Pancreas (tissue), 10 donors: ENCODE results near the gene DDC. TPM values are rescaled to one million over a fixed set of nuclear protein-coding genes. Genes with fewer than 3 reads are reported as not detected.
A peak's percentile ranks its signal among the peaks of the same experiment; 100 is the strongest.

Experiments
- ATAC-seq, 4 donors: fragments of 200-7000 bp; cut with Tn5 transposase; one replicate each; pipeline versions ENCODE4 v1.8.0 to v1.9.1; 2020; ENCODE audit warnings: mild to moderate bottlenecking in 4 of 4, moderate library complexity in 4 of 4
- DNase-seq, 6 donors: peaks; one replicate each; pipeline ENCODE4 v3.0.0-alpha.2; 2020
- FAIRE-seq: peaks from 2 replicates; lab custom pipeline; 2012; peaks lifted over from hg19 to GRCh38; lab: Jason Lieb, UNC
- H3K27ac ChIP-seq, 4 donors: fragments of 200-600 bp; sonication (generic); 1 replicate in 3 of 4; 2 replicates in 1 of 4; pipeline versions ENCODE4 v1.5.0 to v1.8.0; 2020
- H3K27me3 ChIP-seq, 4 donors: fragments of 200-600 bp; one replicate each; pipeline ENCODE4 v1.8.0; 2021
- H3K36me3 ChIP-seq, 3 donors: fragments of 200-600 bp; sonication (generic) in 1 of 3; one replicate each; pipeline versions ENCODE4 v1.5.0 to v1.8.0; 2020 to 2021
- H3K4me1 ChIP-seq, 3 donors: fragments of 200-600 bp; one replicate each; pipeline ENCODE4 v1.8.0; 2021
- H3K4me3 ChIP-seq, 4 donors: fragments of 200-600 bp; sonication (generic) in 2 of 4; one replicate each; pipeline versions ENCODE4 v1.5.0 to v1.8.0; 2020 to 2021
- H3K9me3 ChIP-seq, 4 donors: fragments of 200-600 bp; one replicate each; pipeline ENCODE4 v1.8.0; 2021
- WGBS, 2 donors: extraction: QIAGEN DNeasy Blood & Tissue Kit; methylation state at CpG; one replicate each; pipeline ENCODE4 v1.1.7; 2013; 5-methylcytosine and 5-hydroxymethylcytosine counted together
- intact Hi-C, 3 donors: fragments of 100-400 bp; cut with DNase I; formaldehyde crosslinking; loops; one replicate each; pipeline versions ENCODE4 v1.11.1 to v1.14.2; 2022
- polyA plus RNA-seq, 2 donors: library from polyadenylated mRNA; stranded (reverse); fragments of 200-250 nt; gene quantifications; one replicate each; pipeline ENCODE4 v1.2.3, GENCODE V29; 2013
- total RNA-seq, 6 donors: library from RNA; stranded (reverse); fragmentation: NEBNext Ultra II Directional in 4 of 6; extraction: Animal tissue kit (Norgen Biotek cat#: 25700) in 4 of 6; gene quantifications; one replicate each; pipeline versions ENCODE4 v1.2.1 to v1.2.4, GENCODE V29; 2021 to 2023
- TF ChIP-seq, protein P1 (sequence below), 4 donors: fragments of 200-600 bp; sonication (generic) in 3 of 4; IDR thresholded peaks; one replicate each; pipeline versions ENCODE4 v1.5.0 to v1.8.0; 2021; ENCODE audit warnings: antibody characterized with exemption in 4 of 4
- donor health status: healthy with polysubstance abuse.
- donor health status: DM: no; HTN: no; CAD: no; lungs with moderate emphysema.
- donor health status: DM: no; HTN: no; CAD: no.
- donor health status: control.
- donor health status: control.
- donor health status: Bipolar disorder and iron deficiency.
- donor health status: DM: yes; HTN: yes; CAD: no.
- donor health status: DM: no; HTN: no; CAD: no.
- donor health status: DM: no; HTN: no; CAD: no.
- donor health status: DM: yes; HTN: yes; CAD: no.

DDC gene
- total and polyA plus RNA-seq, 8 donors = 2.7 to 25.2 (median 12.0) TPM

- Histone ChIP-seq H3K4me1 (no peaks in the 10 kb centered on the region), H3K27me3 (no peaks in the 10 kb centered on the region), H3K27ac (no peak overlapping the region), H3K4me3 (no peak overlapping the region), H3K36me3 (no peaks in the 10 kb centered on the region), H3K9me3 (no peaks in the 10 kb centered on the region)
- peak in 2 of 4 donors; percentile 26 to 56 for ATAC-seq
- FAIRE-seq = no peak
- intact Hi-C loops = no loop called here
- no peak for DNase-seq
- WGBS, 2 donors = 91 to 92% methylated on average over 7 of the region's 7 CpGs
- TF ChIP-seq, protein P1, sequence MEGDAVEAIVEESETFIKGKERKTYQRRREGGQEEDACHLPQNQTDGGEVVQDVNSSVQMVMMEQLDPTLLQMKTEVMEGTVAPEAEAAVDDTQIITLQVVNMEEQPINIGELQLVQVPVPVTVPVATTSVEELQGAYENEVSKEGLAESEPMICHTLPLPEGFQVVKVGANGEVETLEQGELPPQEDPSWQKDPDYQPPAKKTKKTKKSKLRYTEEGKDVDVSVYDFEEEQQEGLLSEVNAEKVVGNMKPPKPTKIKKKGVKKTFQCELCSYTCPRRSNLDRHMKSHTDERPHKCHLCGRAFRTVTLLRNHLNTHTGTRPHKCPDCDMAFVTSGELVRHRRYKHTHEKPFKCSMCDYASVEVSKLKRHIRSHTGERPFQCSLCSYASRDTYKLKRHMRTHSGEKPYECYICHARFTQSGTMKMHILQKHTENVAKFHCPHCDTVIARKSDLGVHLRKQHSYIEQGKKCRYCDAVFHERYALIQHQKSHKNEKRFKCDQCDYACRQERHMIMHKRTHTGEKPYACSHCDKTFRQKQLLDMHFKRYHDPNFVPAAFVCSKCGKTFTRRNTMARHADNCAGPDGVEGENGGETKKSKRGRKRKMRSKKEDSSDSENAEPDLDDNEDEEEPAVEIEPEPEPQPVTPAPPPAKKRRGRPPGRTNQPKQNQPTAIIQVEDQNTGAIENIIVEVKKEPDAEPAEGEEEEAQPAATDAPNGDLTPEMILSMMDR (IDR thresholded peaks at IDR 0.05) = no peak
Measured at GRCh38 chr7:50507898-50508470, 57.2 kb downstream of the DDC start.

- 83 to 87% methylated on average over 10 of the region's 10 CpGs for WGBS, 2 donors
- intact Hi-C loops = no loop called here
- DNase-seq (no peak), ATAC-seq (no peak), FAIRE-seq (no peak)
- no peaks in the 10 kb centered on the region for H3K4me1 ChIP-seq
- TF ChIP-seq, protein P1 (IDR thresholded peaks at IDR 0.05) = no peak
- H3K36me3 ChIP-seq = no peaks in the 10 kb centered on the region
- H3K27me3 ChIP-seq = no peaks in the 10 kb centered on the region
- no peak overlapping the region for H3K4me3 ChIP-seq
- no peaks in the 10 kb centered on the region for H3K9me3 ChIP-seq
- no peak overlapping the region for H3K27ac ChIP-seq
Measured at GRCh38 chr7:50505553-50506210, 59.5 kb downstream of the DDC start.

DNA sequence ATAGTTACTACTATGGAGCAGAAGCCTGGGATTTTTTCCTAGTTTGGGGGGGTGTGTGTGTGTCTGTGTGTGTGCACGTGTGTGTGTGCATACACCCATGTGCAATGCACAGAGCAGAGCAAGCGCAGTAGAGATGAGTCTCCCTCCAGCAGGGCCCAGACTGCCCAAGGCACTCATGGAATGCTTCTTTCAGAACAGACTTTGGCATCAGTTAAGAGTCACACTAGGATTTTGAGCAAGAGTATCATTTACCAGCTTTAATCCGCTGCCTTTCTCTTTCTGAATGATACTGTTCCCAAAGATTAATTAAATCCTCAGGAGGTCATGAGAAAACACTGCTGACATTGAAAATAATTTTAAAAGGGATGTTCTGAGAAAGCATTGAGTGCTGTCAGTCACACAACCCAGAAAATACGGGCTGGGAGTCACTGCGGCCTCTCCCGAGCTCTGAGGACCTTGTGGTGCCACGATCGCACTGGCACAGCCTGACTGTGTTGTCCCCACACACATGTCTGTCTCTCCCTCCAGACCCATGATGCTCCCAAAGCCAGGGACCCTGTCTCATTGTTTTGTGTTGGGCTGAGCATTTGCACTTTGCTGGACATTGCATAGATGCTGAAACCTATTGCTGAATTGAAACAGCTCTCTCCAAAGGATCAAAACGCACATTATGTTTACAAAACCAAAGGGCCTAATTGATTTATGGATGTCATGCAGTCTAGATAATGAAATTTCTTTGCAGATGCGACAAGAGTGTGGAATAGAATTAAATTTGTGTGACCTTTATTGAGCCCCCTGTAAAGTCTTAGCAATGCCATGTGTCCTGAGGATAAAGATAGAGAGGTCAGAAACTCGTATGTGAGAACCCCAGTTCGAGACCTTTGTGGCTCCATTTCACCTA lies 60.3 kb downstream of the DDC start:
- Histone ChIP-seq H3K4me1 (no peaks in the 10 kb centered on the region), H3K27ac (no peak overlapping the region), H3K9me3 (no peaks in the 10 kb centered on the region), H3K27me3 (no peaks in the 10 kb centered on the region), H3K4me3 (no peak overlapping the region), H3K36me3 (no peaks in the 10 kb centered on the region)
- TF ChIP-seq, protein P1 (IDR thresholded peaks at IDR 0.05) = no peak
- DNase-seq (no peak), FAIRE-seq (no peak), ATAC-seq (no peak)
- WGBS, 2 donors = 87 to 92% methylated on average over 12 of the region's 12 CpGs
- intact Hi-C loops = no loop called here

- Histone ChIP-seq H3K27me3 (no peaks in the 10 kb centered on the region), H3K9me3 (no peaks in the 10 kb centered on the region), H3K4me1 (no peaks in the 10 kb centered on the region), H3K27ac (no peak overlapping the region), H3K4me3 (no peak overlapping the region), H3K36me3 (no peaks in the 10 kb centered on the region)
- WGBS, 2 donors = 86 to 93% methylated on average over 5 of the region's 5 CpGs
- DNase-seq = no peak
- TF ChIP-seq, protein P1 (IDR thresholded peaks at IDR 0.05) = no peak
- FAIRE-seq = no peak
- intact Hi-C loops = no loop called here
- no peak for ATAC-seq
Measured at GRCh38 chr7:50502947-50503346, 62.3 kb downstream of the DDC start.
